ENCODE data around the gene TAAR8.
"Not testable (repeated sequence)": the region's sequence is repeated elsewhere in the genome, so short reads cannot be mapped to it uniquely, and the experiment has no call there.

Gene TAAR8

GRCh38 chr6:132552372-132552771 is at the start of gene TAAR8:
Gene TAAR8, plus strand, starts transcription at chr6:132552672. Its CDS starts 21 bp downstream, at chr6:132552693.
- no peak for DNase-seq

GRCh38 chr6:132504757-132505156 is 47.7 kb upstream of the TAAR8 start:
- DNase-seq = no peak

- DNase-seq = no peak
Observed at GRCh38 chr6:132505158-132505557, 47.3 kb upstream of the TAAR8 start.

- no peak for DNase-seq
Observed at GRCh38 chr6:132506461-132506860, 46.0 kb upstream of the TAAR8 start.

DNA sequence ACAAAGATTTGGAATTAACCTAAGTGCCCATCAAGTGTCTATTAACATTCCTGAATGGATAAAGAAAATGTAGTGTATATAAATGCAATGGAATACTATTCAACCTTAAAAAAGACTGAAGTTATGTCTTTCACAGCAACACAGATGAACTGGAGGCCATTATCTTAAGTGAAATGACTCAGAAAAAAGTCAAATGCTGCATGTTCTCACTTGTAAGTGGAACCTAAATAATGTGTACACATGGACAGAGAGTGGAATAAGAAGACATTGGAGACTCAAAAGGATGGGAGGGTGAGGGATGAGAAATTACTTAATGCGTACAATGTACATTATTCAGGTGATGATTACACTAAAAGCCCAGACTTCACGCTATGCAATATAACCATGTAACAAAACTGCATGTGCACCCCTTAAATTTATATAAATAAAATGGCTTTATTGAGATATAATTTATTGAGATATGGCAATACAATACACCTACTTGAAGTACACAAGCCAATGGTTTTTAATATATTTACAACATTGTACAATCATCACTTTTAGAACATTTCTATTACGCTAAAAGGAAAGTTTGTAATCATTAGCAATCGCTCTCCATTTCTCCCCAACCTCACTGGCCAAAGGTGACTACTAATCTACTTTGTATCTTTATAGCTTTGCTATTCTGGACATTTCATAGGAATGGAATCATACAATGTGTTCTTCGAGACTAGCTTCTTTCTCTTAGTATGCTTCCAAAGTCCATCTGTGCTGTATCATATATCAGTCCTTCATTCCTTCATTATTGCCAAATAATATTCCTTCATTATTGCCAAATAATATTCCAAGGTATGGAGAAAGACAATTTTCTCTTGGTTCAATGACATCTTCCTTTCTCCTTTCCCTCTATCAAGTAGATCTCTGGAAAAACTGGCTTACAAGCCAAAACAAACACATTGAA is 45.3 kb upstream of the TAAR8 start:
- DNase-seq = no peak

DNA sequence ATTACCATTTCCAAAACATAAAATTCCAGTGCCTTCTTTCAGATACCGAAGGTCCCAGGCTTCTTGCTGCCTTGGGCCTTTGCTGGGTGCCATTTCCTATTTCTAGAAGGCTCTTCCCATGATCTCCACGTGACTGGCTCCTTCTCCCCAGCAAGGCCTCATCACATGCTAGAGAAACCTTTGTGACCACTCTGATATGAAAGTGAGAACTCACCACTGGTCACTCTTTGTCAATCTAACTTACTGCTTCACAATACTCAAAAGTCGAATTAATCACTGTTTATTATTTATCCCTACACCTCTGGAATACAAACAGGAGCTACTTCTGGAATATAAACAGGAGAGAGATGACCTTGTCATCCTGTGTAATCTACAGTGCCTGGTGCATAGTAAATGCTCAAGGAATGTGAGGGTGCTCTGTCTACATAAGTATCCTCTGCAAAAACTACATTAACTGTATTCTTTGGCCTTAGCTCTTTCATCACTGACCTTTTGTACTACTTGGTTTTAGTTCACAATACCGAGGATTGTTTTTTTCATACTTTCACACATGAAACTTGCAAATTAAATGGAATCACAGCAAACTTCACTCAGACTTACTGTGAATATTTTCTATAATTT is 41.2 kb upstream of the TAAR8 start:
- peak; percentile 86 for DNase-seq

GRCh38 chr6:132511831-132512220 is 40.6 kb upstream of the TAAR8 start:
- DNase-seq = peak; percentile 17

- DNase-seq = no peak
Observed at GRCh38 chr6:132512342-132512637, 40.2 kb upstream of the TAAR8 start.

GRCh38 chr6:132512638-132513632 is 39.5 kb upstream of the TAAR8 start, which contains the start of gene STX7:
Gene STX7, minus strand, starts transcription at chr6:132513116. Its CDS starts 9,586 bp downstream, at chr6:132503530.
- peak; percentile 91 for DNase-seq

DNA sequence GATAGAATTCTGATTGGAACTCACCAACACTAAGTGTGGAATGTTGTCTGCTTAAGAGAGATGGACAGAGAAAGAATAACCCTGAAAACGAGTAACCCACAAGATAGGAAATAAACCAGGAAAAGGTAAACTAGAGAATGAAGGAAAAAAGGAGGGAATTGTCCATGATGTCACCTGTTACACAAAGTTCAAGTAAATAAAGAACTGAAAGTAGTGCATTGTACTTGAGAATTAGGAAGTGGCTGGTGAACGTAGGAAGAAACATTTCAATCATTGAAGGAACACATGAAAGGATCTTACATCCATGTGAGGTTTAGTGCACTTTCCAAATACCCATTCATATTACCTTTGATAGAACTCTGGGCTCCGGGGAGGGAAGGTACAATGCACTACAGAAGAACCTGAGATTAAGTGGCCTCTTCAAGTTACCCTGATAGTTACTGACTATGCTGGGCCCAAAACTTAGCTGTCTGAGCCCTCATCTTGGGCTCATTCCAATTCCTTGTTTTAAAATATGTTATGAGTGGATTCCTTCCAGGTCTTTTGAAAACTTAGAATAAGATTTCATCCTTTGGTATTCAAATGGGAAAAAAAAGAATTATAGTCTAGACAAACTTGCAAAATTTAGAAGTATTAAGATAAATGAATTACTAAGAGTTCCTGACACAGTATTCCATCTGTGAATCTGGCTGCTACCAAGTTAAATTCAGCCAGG is 38.5 kb upstream of the TAAR8 start:
- peak; percentile 82 for DNase-seq

DNA sequence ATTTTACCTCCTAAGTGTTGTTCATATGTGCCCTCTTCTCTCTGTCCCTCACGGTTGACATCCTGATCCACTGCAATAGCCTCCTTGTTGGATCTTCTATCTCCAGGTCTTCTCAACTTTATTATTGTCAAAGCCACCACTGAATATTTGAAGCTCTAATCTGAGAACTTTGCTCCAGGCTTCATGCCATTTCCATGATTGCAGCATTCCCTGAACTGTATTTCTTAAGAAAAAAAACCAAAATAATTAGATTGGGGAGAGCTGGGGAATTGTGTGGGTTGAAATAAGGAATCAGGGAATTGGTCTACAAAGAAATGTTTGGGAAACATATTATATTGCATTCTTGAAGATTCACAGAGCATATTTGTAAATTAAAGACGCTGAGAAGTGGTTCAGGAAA is 37.1 kb upstream of the TAAR8 start:
- DNase-seq = no peak

DNA sequence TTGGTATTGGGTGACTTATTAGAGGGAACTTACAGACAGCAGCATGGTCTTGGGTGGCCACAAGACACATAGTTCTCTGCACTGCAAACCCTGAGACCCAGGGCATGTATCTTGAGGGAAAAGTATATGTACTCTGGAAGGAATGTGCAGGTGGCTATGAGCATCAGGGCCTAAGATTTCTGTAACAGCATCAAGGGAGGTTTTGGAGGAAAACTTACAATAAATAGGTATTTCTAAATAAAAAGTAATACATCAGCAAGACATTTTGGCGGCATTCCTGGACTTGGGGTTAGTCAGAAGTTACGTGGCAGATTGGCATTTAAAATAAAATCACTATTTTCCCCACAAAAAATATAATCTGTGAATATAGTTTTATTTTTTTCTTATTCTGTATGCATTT is 31.5 kb upstream of the TAAR8 start:
- DNase-seq = no peak

DNA sequence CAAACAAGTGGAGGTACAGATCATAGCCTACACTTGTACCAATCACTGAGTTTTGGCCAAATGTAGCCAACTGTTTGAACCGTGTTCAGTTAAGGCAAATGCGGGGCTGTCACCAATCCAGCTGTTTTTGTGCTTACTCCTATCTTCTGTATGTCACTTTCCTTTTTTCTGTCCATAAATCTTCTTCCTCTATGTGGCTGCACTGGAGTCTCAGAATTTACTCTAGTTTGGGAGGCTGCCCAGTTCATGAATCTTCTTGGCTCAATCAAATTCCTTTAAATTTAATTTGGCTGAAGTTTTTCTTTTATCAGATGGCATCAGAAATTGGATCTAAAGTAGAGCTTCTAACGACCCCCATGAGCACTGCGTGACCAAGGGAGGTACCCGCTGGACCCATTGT is 27.8 kb upstream of the TAAR8 start:
- DNase-seq = no peak

- no peak for DNase-seq
Observed at GRCh38 chr6:132525866-132526265, 26.6 kb upstream of the TAAR8 start.

DNA sequence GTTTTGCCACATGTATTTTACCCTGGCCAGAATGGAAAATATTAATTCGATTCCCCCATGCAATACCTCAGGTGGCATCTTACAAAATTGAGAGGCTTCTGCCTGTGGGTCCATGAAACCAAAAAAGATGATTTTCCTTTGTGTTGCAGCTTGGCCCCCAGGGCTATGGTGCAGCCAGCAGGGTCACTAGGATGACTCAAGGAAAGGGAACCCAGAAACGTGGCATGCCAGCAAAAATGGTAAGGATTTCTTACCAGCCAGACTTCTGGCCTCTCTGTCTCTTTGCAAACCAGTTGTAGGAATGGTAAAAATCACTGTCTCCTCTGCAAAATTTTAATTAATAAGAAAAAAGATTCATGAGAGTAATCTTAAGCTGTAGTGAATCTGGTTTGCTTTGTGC is 26.0 kb upstream of the TAAR8 start:
- DNase-seq = no peak

- no peak for DNase-seq
Observed at GRCh38 chr6:132527791-132528190, 24.7 kb upstream of the TAAR8 start.

DNA sequence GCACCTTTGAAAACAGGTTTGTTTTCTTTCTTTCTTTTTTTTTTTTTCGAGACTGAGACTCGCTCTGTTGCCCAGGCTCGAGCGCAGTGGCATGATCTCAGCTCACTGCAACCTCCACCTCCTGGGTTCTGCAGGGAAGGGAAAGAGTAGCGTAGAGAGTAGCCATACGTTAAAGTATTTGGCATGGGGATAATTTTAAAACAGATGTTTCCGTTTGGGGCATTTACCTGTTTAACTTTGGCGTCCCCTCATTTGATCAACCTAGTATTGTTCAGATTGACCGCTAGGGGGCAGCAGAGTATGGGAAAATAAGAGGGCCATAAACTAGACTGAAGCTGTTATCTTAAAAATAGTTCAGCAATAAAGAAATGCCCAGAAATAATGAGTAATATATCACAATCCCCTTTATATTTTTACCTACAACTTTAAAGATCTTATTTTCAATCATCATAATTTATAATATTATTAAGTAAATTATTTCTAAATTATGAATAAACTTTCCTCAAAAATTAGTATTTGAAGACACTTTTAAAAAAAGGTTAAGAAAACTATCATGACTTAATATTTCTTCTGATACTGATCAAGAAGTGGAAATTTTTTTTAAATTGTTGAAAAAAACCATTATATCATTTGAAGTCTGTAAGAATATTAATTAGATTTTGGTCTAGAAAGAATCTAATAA is 22.0 kb upstream of the TAAR8 start:
- DNase-seq = peak; percentile 54

DNA sequence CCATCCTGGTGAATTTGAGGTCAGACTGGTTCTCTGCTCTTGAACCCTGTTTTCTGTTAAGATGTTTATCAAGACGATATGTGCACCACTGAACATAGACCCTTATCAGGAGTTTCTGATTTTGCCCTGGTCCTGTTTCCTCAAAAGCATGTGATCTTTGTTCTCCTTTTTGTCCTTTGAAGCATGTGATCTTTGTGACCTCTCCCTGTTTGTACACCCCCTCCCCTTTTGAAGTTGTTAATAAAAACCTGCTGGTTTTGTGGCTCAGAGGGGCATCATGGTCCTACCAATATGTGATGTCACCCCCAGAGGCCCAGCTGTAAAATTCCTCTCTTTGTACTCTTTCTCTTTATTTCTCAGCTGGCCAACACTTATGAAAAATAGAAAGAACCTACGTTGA is 17.9 kb upstream of the TAAR8 start:
- DNase-seq = not testable (repeated sequence)

- no peak for DNase-seq
Observed at GRCh38 chr6:132537145-132537544, 15.3 kb upstream of the TAAR8 start.

DNA sequence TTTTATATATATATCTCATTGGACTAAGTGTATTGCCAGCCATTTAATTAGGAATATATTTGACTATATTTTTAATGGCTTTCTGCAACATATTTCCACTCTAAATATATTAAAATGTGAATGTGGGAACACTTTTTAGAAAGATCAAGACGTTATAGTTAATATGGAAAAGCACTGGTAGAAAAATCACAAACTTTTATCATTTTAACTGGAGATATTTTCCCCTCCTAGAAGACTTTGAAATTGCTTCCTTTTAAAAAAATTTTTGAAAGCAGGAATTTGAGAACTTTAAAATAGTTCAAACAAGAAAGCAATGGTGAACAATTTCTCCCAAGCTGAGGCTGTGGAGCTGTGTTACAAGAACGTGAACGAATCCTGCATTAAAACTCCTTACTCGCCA is 14.5 kb upstream of the TAAR8 start, which contains the start of gene TAAR9:
Gene TAAR9 (plus strand): TSS at position 301 of the 400 bp plus-strand sequence. CDS start 13 bp downstream, at position 314.
- no peak for DNase-seq

- no peak for DNase-seq
Observed at GRCh38 chr6:132544826-132545225, 7.6 kb upstream of the TAAR8 start.

Measured in inflammatory macrophage treated with lipopolysaccharide for 4 hours (primary cell).